HepG2 (cell line): ENCODE measurements around the gene SIAH2. TPM values are rescaled to one million over a fixed set of nuclear protein-coding genes. Genes with fewer than 3 reads are reported as not detected.

Source experiments
- ESRRA ChIP-seq: sonication (generic); formaldehyde crosslinking; IDR thresholded peaks from 2 replicates; pipeline ENCODE4 v1.5.1; 2020; ENCODE audit warnings: mild to moderate bottlenecking, low read depth, missing genetic modification reagents
- HDAC6 ChIP-seq: fragments of 200-600 bp; sonication (generic); IDR thresholded peaks from 2 replicates; pipeline ENCODE4 v1.7.0; 2017; ENCODE audit warnings: mild to moderate bottlenecking, antibody characterized with exemption, low read length, low read depth
- KLF11 ChIP-seq: IDR thresholded peaks from 2 replicates; pipeline ENCODE4 v1.6.1; 2016; ENCODE audit warnings: missing compliant biosample characterization
- MTF1 ChIP-seq: sonication (generic); formaldehyde crosslinking; IDR thresholded peaks from 2 replicates; pipeline ENCODE4 v1.5.0; 2020; ENCODE audit warnings: missing genetic modification reagents
- NONO ChIP-seq, 2 experiments: fragments of 450-650 bp in 1 of 2; sonication (generic) in 1 of 2; formaldehyde crosslinking in 1 of 2; IDR thresholded peaks in 1 of 2; conservative IDR thresholded peaks in 1 of 2; 2 replicates each; pipeline versions ENCODE4 v1.6.1 to v1.8.0; 2017 to 2022; ENCODE audit warnings: mild to moderate bottlenecking in 1 of 2, missing genetic modification reagents in 1 of 2, moderate library complexity in 1 of 2
- PRMT3 ChIP-seq: sonication (generic); formaldehyde crosslinking; IDR thresholded peaks from 2 replicates; pipeline ENCODE4 v1.8.1; 2022; ENCODE audit warnings: low read depth, mild to moderate bottlenecking, moderate library complexity, missing genetic modification reagents, borderline replicate concordance
- REPIN1 ChIP-seq: sonication (generic); formaldehyde crosslinking; IDR thresholded peaks from 2 replicates; pipeline ENCODE4 v1.8.0; 2022; ENCODE audit warnings: missing genetic modification reagents, low read depth, mild to moderate bottlenecking, borderline replicate concordance
- SMC3 ChIP-seq: IDR thresholded peaks from 2 replicates; pipeline ENCODE4 v1.6.1; 2011; ENCODE audit warnings: low read length, improper control_type of control experiment
- TCF12 ChIP-seq, 2 experiments: fragments of 450-650 bp in 1 of 2; sonication (generic) in 1 of 2; formaldehyde crosslinking in 1 of 2; IDR thresholded peaks; 2 replicates each; pipeline versions ENCODE4 v1.6.1 to v1.8.0; 2017 to 2022; ENCODE audit warnings: antibody characterized with exemption in 1 of 2, mild to moderate bottlenecking in 1 of 2, missing genetic modification reagents in 1 of 2, moderate library complexity in 1 of 2
- ZIK1 ChIP-seq: sonication (generic); formaldehyde crosslinking; IDR thresholded peaks from 2 replicates; pipeline ENCODE4 v1.5.0; 2020; ENCODE audit warnings: mild to moderate bottlenecking, low read depth, missing genetic modification reagents, borderline replicate concordance
- ZNF253 ChIP-seq: sonication (generic); formaldehyde crosslinking; IDR thresholded peaks from 2 replicates; pipeline ENCODE4 v1.8.0; 2022; ENCODE audit warnings: mild to moderate bottlenecking, missing genetic modification reagents, borderline replicate concordance
- ZNF564 ChIP-seq: sonication (generic); formaldehyde crosslinking; IDR thresholded peaks from 2 replicates; pipeline ENCODE4 v1.8.1; 2023; ENCODE audit warnings: mild to moderate bottlenecking, missing genetic modification reagents
- polyA plus RNA-seq, 8 experiments: library from polyadenylated mRNA; depleted of rRNA in 3 of 8; stranded (reverse) in 7 of 8; unstranded in 1 of 8; fragments of >200 nt; fragmentation: Illumina TruSeq in 4 of 8; extraction: Trizol in 4 of 8; gene quantifications; 2 replicates each; pipeline versions ENCODE4 v1.2.1 to v1.2.3, GENCODE V29; 2011 to 2016; ENCODE audit warnings: low read depth in 4 of 8, missing spikeins in 1 of 8, mixed read lengths in 1 of 8; ENCODE audit not compliant: insufficient read depth in 1 of 8
- total RNA-seq, 5 experiments: library from RNA; depleted of rRNA; stranded (reverse); fragments of >200 nt; fragmentation: Illumina TruSeq; extraction: Trizol; gene quantifications; 2 replicates each; pipeline ENCODE4 v1.2.3, GENCODE V29; 2016; ENCODE audit warnings: low read depth in 1 of 5
- TF ChIP-seq, protein P1 (sequence below): sonication (generic); formaldehyde crosslinking; IDR thresholded peaks from 2 replicates; pipeline ENCODE4 v1.4.0; 2020; ENCODE audit warnings: missing genetic modification reagents
- TF ChIP-seq, protein P2 (sequence below): sonication (generic); formaldehyde crosslinking; IDR thresholded peaks from 2 replicates; pipeline ENCODE4 v1.5.1; 2020; ENCODE audit warnings: missing genetic modification reagents, mild to moderate bottlenecking, borderline replicate concordance
- TF ChIP-seq, protein P3 (sequence below): IDR thresholded peaks from 2 replicates; pipeline ENCODE4 v1.6.1; 2016; ENCODE audit warnings: low read depth, borderline replicate concordance
- TF ChIP-seq, protein P4 (sequence below): sonication (generic); formaldehyde crosslinking; IDR thresholded peaks from 2 replicates; pipeline ENCODE4 v1.4.0; 2020; ENCODE audit warnings: missing genetic modification reagents
- TF ChIP-seq, protein P5 (sequence below): sonication (generic); formaldehyde crosslinking; IDR thresholded peaks from 2 replicates; pipeline ENCODE4 v1.9.0; 2021; ENCODE audit warnings: missing genetic modification reagents, mild to moderate bottlenecking, borderline replicate concordance

SIAH2 gene
- total and polyA plus RNA-seq, 2 of the 13 experiments (the other 11 are each of a cell fraction or from before 2014, with no cell fraction given): 71.8 to 117 TPM

- TF ChIP-seq, protein P1, sequence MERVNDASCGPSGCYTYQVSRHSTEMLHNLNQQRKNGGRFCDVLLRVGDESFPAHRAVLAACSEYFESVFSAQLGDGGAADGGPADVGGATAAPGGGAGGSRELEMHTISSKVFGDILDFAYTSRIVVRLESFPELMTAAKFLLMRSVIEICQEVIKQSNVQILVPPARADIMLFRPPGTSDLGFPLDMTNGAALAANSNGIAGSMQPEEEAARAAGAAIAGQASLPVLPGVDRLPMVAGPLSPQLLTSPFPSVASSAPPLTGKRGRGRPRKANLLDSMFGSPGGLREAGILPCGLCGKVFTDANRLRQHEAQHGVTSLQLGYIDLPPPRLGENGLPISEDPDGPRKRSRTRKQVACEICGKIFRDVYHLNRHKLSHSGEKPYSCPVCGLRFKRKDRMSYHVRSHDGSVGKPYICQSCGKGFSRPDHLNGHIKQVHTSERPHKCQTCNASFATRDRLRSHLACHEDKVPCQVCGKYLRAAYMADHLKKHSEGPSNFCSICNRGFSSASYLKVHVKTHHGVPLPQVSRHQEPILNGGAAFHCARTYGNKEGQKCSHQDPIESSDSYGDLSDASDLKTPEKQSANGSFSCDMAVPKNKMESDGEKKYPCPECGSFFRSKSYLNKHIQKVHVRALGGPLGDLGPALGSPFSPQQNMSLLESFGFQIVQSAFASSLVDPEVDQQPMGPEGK (CRISPR knock-in tag): no peak; the same call in 1 of the 2 replicates
- TF ChIP-seq SMC3: peak; percentile 88
- TF ChIP-seq, protein P2, sequence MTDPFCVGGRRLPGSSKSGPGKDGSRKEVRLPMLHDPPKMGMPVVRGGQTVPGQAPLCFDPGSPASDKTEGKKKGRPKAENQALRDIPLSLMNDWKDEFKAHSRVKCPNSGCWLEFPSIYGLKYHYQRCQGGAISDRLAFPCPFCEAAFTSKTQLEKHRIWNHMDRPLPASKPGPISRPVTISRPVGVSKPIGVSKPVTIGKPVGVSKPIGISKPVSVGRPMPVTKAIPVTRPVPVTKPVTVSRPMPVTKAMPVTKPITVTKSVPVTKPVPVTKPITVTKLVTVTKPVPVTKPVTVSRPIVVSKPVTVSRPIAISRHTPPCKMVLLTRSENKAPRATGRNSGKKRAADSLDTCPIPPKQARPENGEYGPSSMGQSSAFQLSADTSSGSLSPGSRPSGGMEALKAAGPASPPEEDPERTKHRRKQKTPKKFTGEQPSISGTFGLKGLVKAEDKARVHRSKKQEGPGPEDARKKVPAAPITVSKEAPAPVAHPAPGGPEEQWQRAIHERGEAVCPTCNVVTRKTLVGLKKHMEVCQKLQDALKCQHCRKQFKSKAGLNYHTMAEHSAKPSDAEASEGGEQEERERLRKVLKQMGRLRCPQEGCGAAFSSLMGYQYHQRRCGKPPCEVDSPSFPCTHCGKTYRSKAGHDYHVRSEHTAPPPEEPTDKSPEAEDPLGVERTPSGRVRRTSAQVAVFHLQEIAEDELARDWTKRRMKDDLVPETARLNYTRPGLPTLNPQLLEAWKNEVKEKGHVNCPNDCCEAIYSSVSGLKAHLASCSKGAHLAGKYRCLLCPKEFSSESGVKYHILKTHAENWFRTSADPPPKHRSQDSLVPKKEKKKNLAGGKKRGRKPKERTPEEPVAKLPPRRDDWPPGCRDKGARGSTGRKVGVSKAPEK (CRISPR knock-in tag): 0 out of 2 replicates have a peak, but pooled peaks have one; percentile 64
- TF ChIP-seq KLF11 (CRISPR knock-in tag): no peak
- no peak for TF ChIP-seq ESRRA (CRISPR knock-in tag)
- no peak for TF ChIP-seq ZNF564 (CRISPR knock-in tag)
- TF ChIP-seq, protein P3, sequence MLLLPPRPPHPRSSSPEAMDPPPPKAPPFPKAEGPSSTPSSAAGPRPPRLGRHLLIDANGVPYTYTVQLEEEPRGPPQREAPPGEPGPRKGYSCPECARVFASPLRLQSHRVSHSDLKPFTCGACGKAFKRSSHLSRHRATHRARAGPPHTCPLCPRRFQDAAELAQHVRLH: 0 out of 2 replicates have a peak, but pooled peaks have one; percentile 20
- TF ChIP-seq, protein P4, sequence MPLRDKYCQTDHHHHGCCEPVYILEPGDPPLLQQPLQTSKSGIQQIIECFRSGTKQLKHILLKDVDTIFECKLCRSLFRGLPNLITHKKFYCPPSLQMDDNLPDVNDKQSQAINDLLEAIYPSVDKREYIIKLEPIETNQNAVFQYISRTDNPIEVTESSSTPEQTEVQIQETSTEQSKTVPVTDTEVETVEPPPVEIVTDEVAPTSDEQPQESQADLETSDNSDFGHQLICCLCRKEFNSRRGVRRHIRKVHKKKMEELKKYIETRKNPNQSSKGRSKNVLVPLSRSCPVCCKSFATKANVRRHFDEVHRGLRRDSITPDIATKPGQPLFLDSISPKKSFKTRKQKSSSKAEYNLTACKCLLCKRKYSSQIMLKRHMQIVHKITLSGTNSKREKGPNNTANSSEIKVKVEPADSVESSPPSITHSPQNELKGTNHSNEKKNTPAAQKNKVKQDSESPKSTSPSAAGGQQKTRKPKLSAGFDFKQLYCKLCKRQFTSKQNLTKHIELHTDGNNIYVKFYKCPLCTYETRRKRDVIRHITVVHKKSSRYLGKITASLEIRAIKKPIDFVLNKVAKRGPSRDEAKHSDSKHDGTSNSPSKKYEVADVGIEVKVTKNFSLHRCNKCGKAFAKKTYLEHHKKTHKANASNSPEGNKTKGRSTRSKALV: no peak
- no peak for TF ChIP-seq TCF12 (IDR thresholded peaks at IDR 0.05)
- no peak for TF ChIP-seq TCF12 (CRISPR knock-in tag; IDR thresholded peaks at IDR 0.05)
- no peak for TF ChIP-seq PRMT3 (CRISPR knock-in tag)
- TF ChIP-seq HDAC6: no peak
- TF ChIP-seq NONO (IDR thresholded peaks at IDR 0.05): no peak
- 0 out of 2 replicates have a peak, but pooled peaks have one; percentile 40 for TF ChIP-seq NONO (CRISPR knock-in tag; conservative IDR thresholded peaks at IDR 0.05)
- TF ChIP-seq, protein P5, sequence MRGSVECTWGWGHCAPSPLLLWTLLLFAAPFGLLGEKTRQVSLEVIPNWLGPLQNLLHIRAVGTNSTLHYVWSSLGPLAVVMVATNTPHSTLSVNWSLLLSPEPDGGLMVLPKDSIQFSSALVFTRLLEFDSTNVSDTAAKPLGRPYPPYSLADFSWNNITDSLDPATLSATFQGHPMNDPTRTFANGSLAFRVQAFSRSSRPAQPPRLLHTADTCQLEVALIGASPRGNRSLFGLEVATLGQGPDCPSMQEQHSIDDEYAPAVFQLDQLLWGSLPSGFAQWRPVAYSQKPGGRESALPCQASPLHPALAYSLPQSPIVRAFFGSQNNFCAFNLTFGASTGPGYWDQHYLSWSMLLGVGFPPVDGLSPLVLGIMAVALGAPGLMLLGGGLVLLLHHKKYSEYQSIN (CRISPR knock-in tag): no peak
- TF ChIP-seq ZIK1: no peak
- TF ChIP-seq REPIN1: no peak
- TF ChIP-seq ZNF253: no peak
- TF ChIP-seq MTF1 (CRISPR knock-in tag): no peak
Measured at GRCh38 chr3:150779402-150779858, 16.5 kb upstream of the SIAH2 start (continued).
